SK-N-DZ (cell line): ENCODE data around the gene PLEKHN1. TPM values are rescaled to one million over a fixed set of nuclear protein-coding genes. Genes with fewer than 3 reads are reported as not detected.
A peak's percentile ranks its signal among the peaks of the same experiment; 100 is the strongest.

Experiments used
- DNase-seq: peaks from one replicate; pipeline ENCODE4 v3.0.0-alpha.2; 2015; ENCODE audit warnings: low spot score
- polyA plus RNA-seq, 2 experiments: library from polyadenylated mRNA; depleted of rRNA; stranded (reverse); fragments of >200 nt; gene quantifications; 2 replicates each; pipeline ENCODE4 v1.2.3, GENCODE V29; 2014

The PLEKHN1 gene
- 0.06 TPM in 1 of 2 replicates, not detected in the other for polyA plus RNA-seq (2014; cell fraction: cytosol; rRNA removed)
- 0.08 and 0.60 TPM in 2 replicates for polyA plus RNA-seq (2014; cell fraction: nucleus; rRNA removed)

GRCh38 chr1:966135-966703, at the start of gene PLEKHN1:
Gene PLEKHN1 (plus strand): TSS chr1:966482. CDS start chr1:966532, 50 bp downstream.
- DNase-seq: no peak

GRCh38 chr1:917076-917459, 49.2 kb upstream of the PLEKHN1 start:
- DNase-seq: no peak

GRCh38 chr1:917466-918091, 48.7 kb upstream of the PLEKHN1 start:
- peak; percentile 80 for DNase-seq

- no peak for DNase-seq
Observed at GRCh38 chr1:918353-918752, 47.9 kb upstream of the PLEKHN1 start.

- DNase-seq: no peak
Observed at GRCh38 chr1:918843-919242, 47.4 kb upstream of the PLEKHN1 start.

GRCh38 chr1:919271-919872, 46.9 kb upstream of the PLEKHN1 start:
- peak; percentile 57 for DNase-seq

- no peak for DNase-seq
Observed at GRCh38 chr1:920010-920409, 46.3 kb upstream of the PLEKHN1 start.

- DNase-seq: peak; percentile 44
Observed at GRCh38 chr1:920521-920920, 45.8 kb upstream of the PLEKHN1 start.

- peak; percentile 85 for DNase-seq
Observed at GRCh38 chr1:921011-921837, 45.1 kb upstream of the PLEKHN1 start.

GRCh38 chr1:923131-923990, 42.9 kb upstream of the PLEKHN1 start, which contains the start of gene SAMD11:
Gene SAMD11 (plus strand): TSS chr1:923923. CDS start chr1:924432, 509 bp downstream.
- peak; percentile 83 for DNase-seq

- DNase-seq: no peak
Observed at GRCh38 chr1:923991-924655, 42.2 kb upstream of the PLEKHN1 start.

- no peak for DNase-seq
Observed at GRCh38 chr1:924656-925560, 41.4 kb upstream of the PLEKHN1 start.

- DNase-seq: no peak
Observed at GRCh38 chr1:925561-926421, 40.5 kb upstream of the PLEKHN1 start.

GRCh38 chr1:927234-927633, 39.0 kb upstream of the PLEKHN1 start:
- DNase-seq: no peak

GRCh38 chr1:927748-928147, 38.5 kb upstream of the PLEKHN1 start:
- DNase-seq: no peak

- no peak for DNase-seq
Observed at GRCh38 chr1:928825-929661, 37.2 kb upstream of the PLEKHN1 start.
